Measurements from ENCODE around the gene DRC1.

DNA sequence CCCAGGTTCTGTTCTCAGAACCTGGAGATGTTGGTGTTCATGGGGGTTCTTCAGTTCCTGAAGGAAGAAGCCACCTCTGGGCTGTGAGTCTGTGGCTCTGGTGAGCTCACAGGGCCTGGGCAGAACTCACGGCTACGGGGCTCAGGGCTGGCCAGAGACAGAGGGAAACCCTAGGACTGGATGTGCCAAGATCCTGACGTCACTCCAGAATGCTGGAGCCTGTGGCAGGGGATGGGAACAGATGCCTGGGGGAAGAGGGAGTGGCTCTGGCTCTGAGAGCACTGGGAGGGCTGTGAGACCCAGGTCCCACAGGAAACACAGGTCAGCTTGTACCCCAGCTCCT lies 76.2 kb downstream of the DRC1 start, which contains the start of gene OTOF:
- TF ChIP-seq, protein P1, sequence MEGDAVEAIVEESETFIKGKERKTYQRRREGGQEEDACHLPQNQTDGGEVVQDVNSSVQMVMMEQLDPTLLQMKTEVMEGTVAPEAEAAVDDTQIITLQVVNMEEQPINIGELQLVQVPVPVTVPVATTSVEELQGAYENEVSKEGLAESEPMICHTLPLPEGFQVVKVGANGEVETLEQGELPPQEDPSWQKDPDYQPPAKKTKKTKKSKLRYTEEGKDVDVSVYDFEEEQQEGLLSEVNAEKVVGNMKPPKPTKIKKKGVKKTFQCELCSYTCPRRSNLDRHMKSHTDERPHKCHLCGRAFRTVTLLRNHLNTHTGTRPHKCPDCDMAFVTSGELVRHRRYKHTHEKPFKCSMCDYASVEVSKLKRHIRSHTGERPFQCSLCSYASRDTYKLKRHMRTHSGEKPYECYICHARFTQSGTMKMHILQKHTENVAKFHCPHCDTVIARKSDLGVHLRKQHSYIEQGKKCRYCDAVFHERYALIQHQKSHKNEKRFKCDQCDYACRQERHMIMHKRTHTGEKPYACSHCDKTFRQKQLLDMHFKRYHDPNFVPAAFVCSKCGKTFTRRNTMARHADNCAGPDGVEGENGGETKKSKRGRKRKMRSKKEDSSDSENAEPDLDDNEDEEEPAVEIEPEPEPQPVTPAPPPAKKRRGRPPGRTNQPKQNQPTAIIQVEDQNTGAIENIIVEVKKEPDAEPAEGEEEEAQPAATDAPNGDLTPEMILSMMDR (conservative IDR thresholded peaks at IDR 0.05 in 1 of 2, IDR thresholded peaks at IDR 0.05 in 1 of 2; ENCODE audit: low read depth in 1 of 2, low read length in 2 of 2) = no peak
- no peak for TF ChIP-seq EZH2 (IDR thresholded peaks at IDR 0.05; ENCODE audit: low read length, missing control alignments)
